Lung (tissue), 12 donors: Measurements from ENCODE around the gene DDX10. TPM values are rescaled to one million over a fixed set of nuclear protein-coding genes. Genes with fewer than 3 reads are reported as not detected.

Source experiments
- ATAC-seq: fragments of 200-7000 bp; cut with Tn5 transposase; one replicate; pipeline ENCODE4 v1.9.1; 2020; ENCODE audit warnings: moderate number of reproducible peaks; ENCODE audit not compliant: insufficient read depth, low FRiP score
- DNase-seq, 3 donors: peaks; one replicate each; pipeline ENCODE4 v3.0.0-alpha.2; 2013 to 2017
- H3K27ac ChIP-seq, 2 donors: one replicate each; pipeline ENCODE4 v1.5.1; 2013; ENCODE audit warnings: mild to moderate bottlenecking in 2 of 2, moderate library complexity in 2 of 2, control low read depth in 1 of 2, inconsistent platforms in 1 of 2, low read depth in 1 of 2, low read length in 1 of 2
- H3K27me3 ChIP-seq, 3 donors: one replicate each; pipeline ENCODE4 v1.5.1; 2013; ENCODE audit warnings: low read length in 2 of 3; ENCODE audit not compliant: control insufficient read depth in 3 of 3, insufficient read depth in 3 of 3
- H3K36me3 ChIP-seq, 4 donors: one replicate each; pipeline ENCODE4 v1.5.1; 2013; ENCODE audit warnings: low read length in 4 of 4, mild to moderate bottlenecking in 1 of 4, moderate library complexity in 1 of 4; ENCODE audit not compliant: control insufficient read depth in 4 of 4, insufficient read depth in 4 of 4
- H3K4me1 ChIP-seq, 5 donors: one replicate each; pipeline ENCODE4 v1.5.1; 2013; ENCODE audit warnings: low read length in 5 of 5, mild to moderate bottlenecking in 2 of 5, moderate library complexity in 1 of 5; ENCODE audit not compliant: control insufficient read depth in 5 of 5, insufficient read depth in 5 of 5
- H3K4me3 ChIP-seq: one replicate; pipeline ENCODE4 v1.5.1; 2013; ENCODE audit warnings: mild to moderate bottlenecking, control low read depth, moderate library complexity
- H3K9ac ChIP-seq, 2 donors: one replicate each; pipeline ENCODE4 v1.5.1; 2013; ENCODE audit warnings: low read length in 2 of 2, control low read depth in 1 of 2; ENCODE audit not compliant: insufficient read depth in 1 of 2
- H3K9me3 ChIP-seq, 4 donors: one replicate each; pipeline ENCODE4 v1.5.1; 2013; ENCODE audit warnings: low read length in 3 of 4, mild to moderate bottlenecking in 1 of 4, moderate library complexity in 1 of 4; ENCODE audit not compliant: control insufficient read depth in 4 of 4, insufficient read depth in 3 of 4
- CTCF ChIP-seq: IDR thresholded peaks from 2 replicates; pipeline ENCODE4 v1.5.1; 2012; ENCODE audit warnings: mild to moderate bottlenecking; ENCODE audit errors: control extremely low read depth, extremely low read depth
- WGBS, 2 donors: extraction: QIAGEN DNeasy Blood & Tissue Kit; methylation state at CpG; one replicate each; pipeline ENCODE4 v1.1.7; 2013; 5-methylcytosine and 5-hydroxymethylcytosine counted together
- polyA plus RNA-seq, 2 donors: library from polyadenylated mRNA; stranded (reverse); fragments of 200-250 nt; gene quantifications; one replicate each; pipeline ENCODE4 v1.2.1, GENCODE V29; 2013
- total RNA-seq, 2 donors: library from RNA; depleted of rRNA in 1 of 2; stranded (reverse); fragments of >200 nt in 1 of 2; gene quantifications; one replicate each; pipeline ENCODE4 v1.2.1, GENCODE V29; 2014 to 2021
- donor health status: control.
- donor health status: control.
- donor health status: Bipolar disorder and iron deficiency.
- donor health status: healthy.
- donor health status: DM: yes; HTN: yes; CAD: no.

DDX10 gene
- total and polyA plus RNA-seq, 4 donors: 13.9 to 30.5 (median 18.8) TPM

- 66 to 68% methylated on average over 3 of the region's 3 CpGs for WGBS, 2 donors
- DNase-seq: no peak
- no peak for ATAC-seq
- no peak for TF ChIP-seq CTCF
- Histone ChIP-seq H3K36me3 (no peaks in the 10 kb centered on the region), H3K9me3 (no peaks in the 10 kb centered on the region), H3K9ac (no peak overlapping the region), H3K27me3 (no peaks in the 10 kb centered on the region), H3K27ac (no peak overlapping the region), H3K4me3 (no peak overlapping the region), H3K4me1 (peaks cover 0 to 4% (median 0%) of the 10 kb centered on the region in 5 donors)
These were observed 208.0 kb downstream of the DDX10 start for GRCh38 chr11:108872781-108873291.

GRCh38 chr11:108873310-108873709 lies 208.4 kb downstream of the DDX10 start:
- Histone ChIP-seq H3K27ac (no peak overlapping the region), H3K36me3 (no peaks in the 10 kb centered on the region), H3K27me3 (no peaks in the 10 kb centered on the region), H3K4me3 (no peak overlapping the region), H3K9me3 (no peaks in the 10 kb centered on the region), H3K9ac (no peak overlapping the region), H3K4me1 (peaks cover 0 to 4% (median 0%) of the 10 kb centered on the region in 5 donors)
- ATAC-seq (no peak), DNase-seq (no peak)
- 85 to 98% methylated on average over 2 of the region's 2 CpGs for WGBS, 2 donors
- no peak for TF ChIP-seq CTCF

GRCh38 chr11:108873941-108874340 lies 209.1 kb downstream of the DDX10 start:
- no peaks in the 10 kb centered on the region for H3K27me3 ChIP-seq
- H3K9ac ChIP-seq: no peak overlapping the region
- DNase-seq (no peak), ATAC-seq (no peak)
- peaks cover 0 to 4% (median 0%) of the 10 kb centered on the region in 5 donors for H3K4me1 ChIP-seq
- no peaks in the 10 kb centered on the region for H3K9me3 ChIP-seq
- WGBS, 2 donors: 96 to 97% methylated on average over 4 of the region's 4 CpGs
- TF ChIP-seq CTCF: no peak
- no peaks in the 10 kb centered on the region for H3K36me3 ChIP-seq
- H3K27ac ChIP-seq: no peak overlapping the region
- no peak overlapping the region for H3K4me3 ChIP-seq

- H3K27me3 ChIP-seq: no peaks in the 10 kb centered on the region
- no peak overlapping the region for H3K27ac ChIP-seq
- H3K36me3 ChIP-seq: no peaks in the 10 kb centered on the region
- peaks cover 0 to 3% (median 0%) of the 10 kb centered on the region in 5 donors for H3K4me1 ChIP-seq
- H3K4me3 ChIP-seq: no peak overlapping the region
- ATAC-seq (no peak), DNase-seq (no peak)
- no peaks in the 10 kb centered on the region for H3K9me3 ChIP-seq
- no peak overlapping the region for H3K9ac ChIP-seq
- 99 to 100% methylated on average over 2 of the region's 2 CpGs for WGBS, 2 donors
- no peak for TF ChIP-seq CTCF
These were observed 210.3 kb downstream of the DDX10 start for GRCh38 chr11:108875134-108875533.
